ENCODE results near the gene NHLRC4. TPM values are rescaled to one million over a fixed set of nuclear protein-coding genes. Genes with fewer than 3 reads are reported as not detected.
"Not testable (repeated sequence)": the region's sequence is repeated elsewhere in the genome, so short reads cannot be mapped to it uniquely, and the experiment has no call there.

The NHLRC4 gene
- total RNA-seq, 4 donors from 2014 or later: 0.09 to 0.95 (median 0.59) TPM; not detected in 1

GRCh38 chr16:595094-595528 is 28.3 kb downstream of the NHLRC4 start:
- DNase-seq: no peak
- no peak for TF ChIP-seq POLR2A (IDR thresholded peaks at IDR 0.05)
- TF ChIP-seq, protein P1, sequence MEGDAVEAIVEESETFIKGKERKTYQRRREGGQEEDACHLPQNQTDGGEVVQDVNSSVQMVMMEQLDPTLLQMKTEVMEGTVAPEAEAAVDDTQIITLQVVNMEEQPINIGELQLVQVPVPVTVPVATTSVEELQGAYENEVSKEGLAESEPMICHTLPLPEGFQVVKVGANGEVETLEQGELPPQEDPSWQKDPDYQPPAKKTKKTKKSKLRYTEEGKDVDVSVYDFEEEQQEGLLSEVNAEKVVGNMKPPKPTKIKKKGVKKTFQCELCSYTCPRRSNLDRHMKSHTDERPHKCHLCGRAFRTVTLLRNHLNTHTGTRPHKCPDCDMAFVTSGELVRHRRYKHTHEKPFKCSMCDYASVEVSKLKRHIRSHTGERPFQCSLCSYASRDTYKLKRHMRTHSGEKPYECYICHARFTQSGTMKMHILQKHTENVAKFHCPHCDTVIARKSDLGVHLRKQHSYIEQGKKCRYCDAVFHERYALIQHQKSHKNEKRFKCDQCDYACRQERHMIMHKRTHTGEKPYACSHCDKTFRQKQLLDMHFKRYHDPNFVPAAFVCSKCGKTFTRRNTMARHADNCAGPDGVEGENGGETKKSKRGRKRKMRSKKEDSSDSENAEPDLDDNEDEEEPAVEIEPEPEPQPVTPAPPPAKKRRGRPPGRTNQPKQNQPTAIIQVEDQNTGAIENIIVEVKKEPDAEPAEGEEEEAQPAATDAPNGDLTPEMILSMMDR (IDR thresholded peaks at IDR 0.05): no peak
- intact Hi-C loops (cut with DNase I): no loop called here
- Histone ChIP-seq H3K27ac (no peak overlapping the region), H3K4me3 (no peak overlapping the region), H3K4me1 (peaks cover 47 to 66% (median 52%) of the 10 kb centered on the region in 3 donors), H3K27me3 (no peaks in the 10 kb centered on the region), H3K36me3 (peaks cover 0 to 30% (median 0%) of the 10 kb centered on the region in 3 donors), H3K9me3 (no peaks in the 10 kb centered on the region)
- WGBS, 2 donors: 84 to 94% methylated on average over 4 to 14 of the region's 18 CpGs

GRCh38 chr16:595942-596735 is 29.3 kb downstream of the NHLRC4 start:
- DNase-seq: no peak
- Histone ChIP-seq H3K27ac (no peak overlapping the region), H3K4me1 (peaks cover 38 to 57% (median 45%) of the 10 kb centered on the region in 3 donors), H3K36me3 (peaks cover 0 to 40% (median 0%) of the 10 kb centered on the region in 3 donors), H3K27me3 (no peaks in the 10 kb centered on the region), H3K9me3 (no peaks in the 10 kb centered on the region), H3K4me3 (no peak overlapping the region)
- TF ChIP-seq, protein P1 (IDR thresholded peaks at IDR 0.05): no peak
- no peak for TF ChIP-seq POLR2A (IDR thresholded peaks at IDR 0.05)
- intact Hi-C loops (cut with DNase I): no loop called here
- 71 to 73% methylated on average over 16 to 18 of the region's 34 CpGs for WGBS, 2 donors

GRCh38 chr16:596736-597060 is 29.9 kb downstream of the NHLRC4 start:
- H3K27me3 ChIP-seq: no peaks in the 10 kb centered on the region
- H3K4me3 ChIP-seq: no peak overlapping the region
- peaks cover 34 to 52% (median 40%) of the 10 kb centered on the region in 3 donors for H3K4me1 ChIP-seq
- intact Hi-C loops (cut with DNase I): no loop called here
- H3K9me3 ChIP-seq: no peaks in the 10 kb centered on the region
- H3K27ac ChIP-seq: no peak overlapping the region
- WGBS, 2 donors: 91 to 96% methylated on average over 12 of the region's 12 CpGs
- H3K36me3 ChIP-seq: peaks cover 0 to 45% (median 0%) of the 10 kb centered on the region in 3 donors
- TF ChIP-seq POLR2A (IDR thresholded peaks at IDR 0.05): no peak
- TF ChIP-seq, protein P1 (IDR thresholded peaks at IDR 0.05): no peak
- no peak for DNase-seq

DNA sequence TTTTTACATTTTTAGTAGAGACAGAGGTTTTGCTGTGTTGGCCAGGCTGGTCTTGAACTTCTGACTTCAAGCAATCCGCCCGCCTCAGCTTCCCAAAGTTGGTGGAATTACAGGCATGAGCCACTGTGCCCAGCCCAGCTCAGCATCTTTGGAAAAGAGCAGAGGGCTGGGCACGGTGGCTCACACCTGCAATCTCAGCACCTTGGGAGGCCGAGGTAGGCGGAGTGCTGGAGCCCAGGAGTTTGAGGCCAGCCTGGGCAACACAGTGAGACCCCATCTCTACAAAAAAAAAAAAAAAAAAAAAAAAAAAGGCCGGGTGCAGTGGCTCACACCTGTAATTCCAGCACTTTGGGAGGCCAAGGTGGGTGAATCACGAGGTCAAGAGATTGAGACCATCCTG is 30.9 kb downstream of the NHLRC4 start:
- intact Hi-C loops (cut with DNase I); DNase-seq; H3K4me3 ChIP-seq; H3K27me3 ChIP-seq; H3K27ac ChIP-seq; H3K9me3 ChIP-seq: not testable (repeated sequence)
- WGBS, 2 donors: 93% methylated on average over 5 of the region's 7 CpGs; no CpG with 5 or more reads in 1 of the 2 donors
- peaks cover 0 to 52% (median 0%) of the 10 kb centered on the region in 3 donors for H3K36me3 ChIP-seq
- peaks cover 26 to 42% (median 32%) of the 10 kb centered on the region in 3 donors for H3K4me1 ChIP-seq

DNA sequence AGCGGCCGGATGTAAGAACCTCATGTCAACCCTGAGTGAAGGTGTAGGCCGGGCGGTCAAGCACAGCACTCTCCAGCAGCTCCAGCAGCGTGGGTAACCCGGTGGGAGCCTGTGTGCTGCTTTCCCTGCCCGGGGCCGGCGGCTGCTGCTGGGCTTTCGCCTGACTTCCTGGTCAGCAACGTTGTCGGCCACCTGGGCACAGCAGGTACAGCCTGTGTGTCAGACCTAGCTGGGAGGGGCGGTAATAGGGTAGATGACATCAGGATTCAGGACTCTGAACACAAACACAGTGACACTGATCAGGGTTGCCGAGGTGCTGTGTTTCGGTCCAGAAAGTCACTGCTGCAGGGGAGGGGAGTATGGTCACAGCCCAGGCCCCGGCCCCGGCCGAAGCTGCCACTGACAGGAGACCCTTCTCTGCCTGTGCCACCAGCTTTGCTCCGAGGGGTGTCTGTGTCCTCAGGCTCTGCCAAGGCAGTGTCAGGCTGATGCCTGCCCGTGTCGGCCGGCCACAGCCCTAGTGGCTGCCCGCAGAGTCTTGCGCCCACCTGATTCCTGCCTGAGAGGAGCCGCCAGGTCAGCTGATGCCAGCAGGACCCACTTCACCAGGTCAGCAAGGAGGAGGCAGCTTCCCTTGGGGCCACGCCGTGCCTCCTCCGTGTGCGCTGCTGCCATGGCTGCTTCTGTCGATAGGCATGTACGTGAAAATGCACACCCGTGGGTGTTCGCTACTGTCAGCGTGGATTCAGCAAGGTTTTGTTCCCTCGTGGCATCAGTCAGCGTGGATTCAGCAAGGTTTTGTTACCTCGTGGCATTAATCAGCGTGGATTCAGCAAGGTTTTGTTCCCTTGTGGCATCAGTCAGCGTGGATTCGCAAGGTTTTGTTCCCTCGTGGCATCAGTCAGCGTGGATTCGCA is 32.3 kb downstream of the NHLRC4 start:
- no peaks in the 10 kb centered on the region for H3K27me3 ChIP-seq
- H3K4me1 ChIP-seq: peaks cover 14 to 28% (median 17%) of the 10 kb centered on the region in 3 donors
- no peak overlapping the region for H3K4me3 ChIP-seq
- intact Hi-C loops (cut with DNase I): no loop called here
- 95 to 96% methylated on average over 25 to 26 of the region's 43 CpGs for WGBS, 2 donors
- no peak for TF ChIP-seq POLR2A (IDR thresholded peaks at IDR 0.05)
- TF ChIP-seq, protein P1 (IDR thresholded peaks at IDR 0.05): no peak
- H3K36me3 ChIP-seq: peaks cover 0 to 52% (median 0%) of the 10 kb centered on the region in 3 donors
- H3K27ac ChIP-seq: no peak overlapping the region
- H3K9me3 ChIP-seq: no peaks in the 10 kb centered on the region
- no peak for DNase-seq
